GM21619 (cell line): ENCODE data around the gene ABHD1.
"Not testable (repeated sequence)": the region's sequence is repeated elsewhere in the genome, so short reads cannot be mapped to it uniquely, and the experiment has no call there.

Experiments
- ATAC-seq: cut with Tn5 transposase; IDR thresholded peaks from one replicate; pipeline ENCODE4 v1.9.1; 2021; ENCODE audit not compliant: unreplicated experiment

ABHD1 gene

GRCh38 chr2:27162151-27163121, 38.8 kb downstream of the ABHD1 start:
- ATAC-seq: no peak

DNA sequence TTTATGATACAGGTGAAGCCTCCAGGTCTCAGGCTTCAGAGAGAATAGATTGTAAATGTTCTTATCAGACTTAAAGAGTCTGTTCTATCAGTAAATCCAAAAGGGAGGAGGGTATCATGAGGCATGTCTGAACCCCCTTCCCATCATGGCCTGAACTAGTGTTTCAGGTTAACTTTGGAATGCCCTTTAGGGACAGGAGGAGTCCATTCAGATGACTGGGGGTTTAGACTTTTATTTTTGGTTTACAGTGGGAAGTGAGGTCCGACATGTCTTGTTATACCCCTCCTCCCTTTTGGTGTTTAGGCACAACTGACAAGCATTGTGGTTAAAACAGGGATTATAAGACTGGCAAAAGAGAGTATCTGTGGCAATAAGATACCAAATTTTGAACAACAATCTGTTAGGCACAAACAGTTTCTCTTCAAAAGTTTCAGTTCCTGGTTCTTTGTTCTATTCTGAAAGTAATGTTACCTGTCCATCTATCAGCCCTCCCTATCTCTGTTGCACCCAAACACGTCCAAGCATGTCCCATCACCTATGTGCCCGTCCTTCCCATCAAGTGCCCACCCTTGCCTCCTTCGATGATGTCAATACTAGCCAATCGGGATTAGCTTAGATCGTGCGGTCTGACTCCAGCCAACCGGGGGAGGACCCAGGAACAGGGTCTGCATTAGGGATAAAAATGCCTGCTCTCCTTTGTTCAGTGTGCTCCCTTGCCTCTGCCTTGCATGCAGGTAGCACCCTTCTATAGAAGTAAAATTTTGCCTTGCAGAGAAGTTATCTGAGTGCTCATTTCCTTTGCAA, 41.5 kb downstream of the ABHD1 start:
- ATAC-seq: no peak

DNA sequence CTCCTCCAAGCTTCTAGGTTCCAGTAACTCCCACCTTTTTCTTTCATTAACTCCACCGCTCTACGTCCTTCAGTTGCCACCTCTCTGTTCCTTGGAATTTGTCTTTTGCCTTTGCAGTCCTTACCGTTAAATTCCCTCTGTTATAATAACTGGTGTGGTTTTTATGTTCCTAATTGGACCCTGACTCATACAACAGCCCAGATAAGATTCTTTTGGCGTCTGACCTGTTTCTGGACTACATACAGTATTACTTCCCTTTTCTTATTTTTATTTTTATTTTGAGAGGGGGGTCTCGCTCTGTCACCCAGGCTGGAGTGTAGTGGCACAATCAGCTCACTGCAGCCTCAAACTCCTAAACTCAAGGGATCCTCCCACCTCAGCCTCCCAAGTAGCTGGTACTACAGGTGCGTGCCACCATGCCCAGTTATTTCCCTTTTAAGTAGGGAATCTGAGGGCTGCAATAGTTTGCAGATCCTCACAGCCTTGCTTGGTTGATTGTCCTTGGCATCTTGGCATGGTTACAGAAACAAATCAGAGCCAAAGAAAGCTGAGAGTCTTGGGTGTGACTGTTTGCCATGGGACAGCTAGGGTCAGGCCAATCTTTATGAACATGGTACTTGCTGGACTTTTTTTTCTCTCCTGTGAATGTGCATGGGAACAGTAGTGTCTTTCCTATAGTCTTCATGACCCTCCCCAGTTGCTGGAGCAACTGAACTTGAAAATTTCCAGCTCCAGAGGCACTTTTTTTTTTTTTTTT, 47.1 kb downstream of the ABHD1 start:
- no peak for ATAC-seq

DNA sequence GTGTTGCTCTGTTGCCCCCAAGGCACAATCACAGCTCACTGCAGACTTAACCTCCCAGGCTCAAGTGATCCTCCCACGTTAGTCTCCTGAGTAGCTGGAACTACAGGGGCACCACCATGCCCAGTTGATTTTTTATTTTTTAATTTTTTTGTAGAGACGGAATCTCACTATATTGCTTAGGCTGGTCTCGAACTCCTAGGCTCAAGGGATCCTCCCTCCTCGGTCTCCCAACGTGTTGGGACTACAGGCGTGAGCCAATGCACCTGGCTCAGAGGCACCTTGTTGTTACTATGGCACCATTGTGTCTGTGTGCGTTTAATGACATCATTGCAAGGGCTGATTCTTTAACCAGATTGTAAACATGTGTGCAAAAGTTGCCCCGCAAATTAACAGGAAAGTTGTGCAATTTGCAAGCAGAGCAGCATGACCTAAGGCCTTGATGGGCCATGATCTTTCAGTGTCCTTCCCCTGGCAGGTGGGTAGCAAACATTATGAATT, 47.8 kb downstream of the ABHD1 start:
- ATAC-seq: no peak

DNA sequence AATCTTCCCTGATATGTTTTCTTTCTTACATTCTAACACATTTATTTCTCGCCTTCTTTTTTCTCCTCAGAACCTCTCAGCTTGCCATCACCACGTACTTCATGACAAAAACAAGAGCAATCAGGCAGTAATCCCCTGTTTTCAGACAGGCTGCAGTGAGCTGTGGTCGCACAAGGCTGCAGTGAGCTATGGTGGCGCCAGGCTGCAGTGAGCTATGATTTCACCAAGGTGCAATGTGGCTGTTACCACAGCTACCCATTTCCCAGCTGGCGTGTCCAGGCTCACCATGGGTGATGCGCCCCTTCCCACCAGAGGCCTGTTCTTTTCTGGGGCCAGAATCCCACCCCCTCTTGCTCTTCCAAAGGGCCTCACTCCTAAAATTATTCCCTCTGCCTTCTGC, 51.0 kb downstream of the ABHD1 start:
- ATAC-seq: no peak

DNA sequence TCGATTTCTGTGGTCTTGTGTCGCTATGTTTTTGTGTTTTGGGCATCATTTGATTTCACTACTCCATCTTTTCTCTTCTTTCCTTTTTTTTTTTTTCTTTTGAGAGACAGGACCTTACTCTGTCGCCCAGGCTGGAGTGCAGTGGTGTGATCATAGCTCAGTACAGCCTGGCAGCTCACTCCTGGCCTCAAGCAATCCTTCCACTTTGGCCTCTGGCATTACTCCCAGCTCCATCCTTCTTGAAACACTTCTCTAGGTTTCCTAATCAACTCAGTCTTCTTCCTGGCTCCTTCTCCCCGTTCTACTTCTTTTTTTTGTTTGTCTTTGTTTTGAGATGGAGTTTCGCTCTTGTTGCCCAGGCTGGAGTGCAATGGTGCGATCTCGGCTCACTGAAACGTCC, 51.7 kb downstream of the ABHD1 start:
- no peak for ATAC-seq

DNA sequence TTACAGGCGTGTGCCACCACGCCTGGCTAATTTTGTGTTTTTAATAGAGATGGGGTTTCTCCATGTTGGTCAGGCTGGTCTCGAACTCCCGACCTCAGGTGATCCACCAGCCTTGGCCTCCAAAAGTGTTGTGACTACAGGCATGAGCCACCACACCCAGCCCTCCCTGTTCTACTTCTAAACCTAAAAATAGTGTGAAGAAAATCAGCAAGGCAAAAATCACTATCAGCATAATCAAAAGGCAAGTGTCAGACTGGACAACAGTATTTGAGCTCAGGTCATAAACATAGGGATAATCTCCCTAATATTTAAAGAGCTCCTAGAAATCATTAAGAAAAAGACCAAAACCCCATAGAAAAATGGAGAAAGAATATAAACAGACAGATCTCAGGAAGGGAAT, 52.2 kb downstream of the ABHD1 start:
- ATAC-seq: not testable (repeated sequence)

- no peak for ATAC-seq
These were observed 54.1 kb downstream of the ABHD1 start for GRCh38 chr2:27177441-27178351.

DNA sequence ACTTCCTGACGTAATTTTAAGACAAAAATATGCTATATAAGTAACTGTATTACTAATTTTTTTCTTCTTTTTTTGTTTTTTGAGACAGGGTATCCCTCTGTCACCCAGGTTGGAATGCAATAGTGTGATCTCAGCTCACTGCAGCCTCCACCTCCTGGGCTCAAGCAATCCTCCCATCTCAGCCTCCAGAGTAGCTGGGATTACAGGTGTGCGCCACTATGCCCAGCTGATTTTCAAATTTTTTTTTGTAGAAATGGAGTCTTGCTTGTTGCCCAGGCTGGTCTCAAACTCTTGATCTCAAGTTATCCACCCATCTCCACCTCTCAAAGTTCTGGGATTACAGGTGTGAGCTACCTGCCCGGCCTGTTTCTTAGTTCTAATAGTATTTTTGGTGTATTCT, 54.9 kb downstream of the ABHD1 start:
- ATAC-seq: no peak

GRCh38 chr2:27179344-27180000, 55.9 kb downstream of the ABHD1 start:
- ATAC-seq: no peak
